Endodermal cell (in vitro differentiated cells): ENCODE data around the gene DENND4A. TPM values are rescaled to one million over a fixed set of nuclear protein-coding genes. Genes with fewer than 3 reads are reported as not detected.

Experiments used
- DNase-seq: peaks from one replicate; pipeline ENCODE4 v3.0.0-alpha.2; 2017
- H3K27ac ChIP-seq: 2 replicates; pipeline ENCODE4 v1.5.1; 2013; ENCODE audit warnings: mild to moderate bottlenecking, low read depth, low read length, moderate library complexity
- H3K27me3 ChIP-seq: 2 replicates; pipeline ENCODE4 v1.6.1; 2013; ENCODE audit warnings: mild to moderate bottlenecking, low read length, moderate library complexity; ENCODE audit not compliant: insufficient read depth, control insufficient read depth, poor library complexity, severe bottlenecking
- H3K36me3 ChIP-seq: 2 replicates; pipeline ENCODE4 v1.7.0; 2013; ENCODE audit warnings: mild to moderate bottlenecking, low read length, moderate library complexity; ENCODE audit not compliant: control insufficient read depth, insufficient read depth
- H3K4me1 ChIP-seq: one replicate; pipeline ENCODE4 v1.7.0; 2013; ENCODE audit warnings: low read length; ENCODE audit not compliant: control insufficient read depth, insufficient read depth
- H3K4me3 ChIP-seq: 2 replicates; pipeline ENCODE4 v1.5.1; 2013; ENCODE audit warnings: mild to moderate bottlenecking, low read length, moderate library complexity
- H3K9ac ChIP-seq: 2 replicates; pipeline ENCODE4 v1.6.1; 2013; ENCODE audit warnings: mild to moderate bottlenecking, low read length, moderate library complexity; ENCODE audit not compliant: poor library complexity, severe bottlenecking; ENCODE audit errors: extremely low read depth
- H3K9me3 ChIP-seq: 2 replicates; pipeline ENCODE4 v1.6.1; 2013; ENCODE audit warnings: mild to moderate bottlenecking, low read length, moderate library complexity; ENCODE audit not compliant: control insufficient read depth
- H3K27ac Mint-ChIP-seq: 2 replicates; pipeline ENCODE4 v1.8.0; 2020; ENCODE audit warnings: mixed read lengths
- H3K27me3 Mint-ChIP-seq: 2 replicates; pipeline ENCODE4 v1.8.0; 2021; ENCODE audit warnings: mild to moderate bottlenecking, mixed read lengths; ENCODE audit not compliant: insufficient read depth
- H3K36me3 Mint-ChIP-seq: 2 replicates; pipeline ENCODE4 v1.8.0; 2020; ENCODE audit warnings: low read depth, mixed read lengths
- H3K4me1 Mint-ChIP-seq: 2 replicates; pipeline ENCODE4 v1.8.0; 2020; ENCODE audit warnings: mixed read lengths
- H3K4me3 Mint-ChIP-seq: 2 replicates; pipeline ENCODE4 v1.8.0; 2020; ENCODE audit warnings: mild to moderate bottlenecking, moderate library complexity, mixed read lengths
- H3K9me3 Mint-ChIP-seq: 2 replicates; pipeline ENCODE4 v1.8.0; 2020; ENCODE audit warnings: mild to moderate bottlenecking, mixed read lengths
- CTCF ChIP-seq: fragments of 200-600 bp; sonication (generic); conservative IDR thresholded peaks from 2 replicates; pipeline ENCODE4 v1.5.0; 2021; ENCODE audit warnings: antibody characterized with exemption, mild to moderate bottlenecking
- WGBS, 2 experiments: methylation state at CpG; one replicate each; pipeline versions ENCODE4 v1.1.5 to v1.1.7; 2013; ENCODE audit warnings: missing lambda C conversion rate in 2 of 2, mixed read lengths in 1 of 2; ENCODE audit not compliant: insufficient coverage in 1 of 2, insufficient read length in 1 of 2; 5-methylcytosine and 5-hydroxymethylcytosine counted together
- long read RNA-seq, 4 experiments: library from polyadenylated mRNA in 2 of 4; library from RNA in 1 of 4; library from capped mRNA in 1 of 4; stranded (forward) in 3 of 4; unstranded in 1 of 4; transcript quantifications; one replicate each; pipeline ENCODE4 v2.0.0, GENCODE V29; 2020 to 2021; ENCODE audit warnings: inconsistent platforms in 1 of 4
- polyA plus RNA-seq, 2 experiments: library from polyadenylated mRNA; stranded (reverse); fragments of 50-300 nt; gene quantifications; one replicate each; pipeline ENCODE4 v1.2.3, GENCODE V29; 2013
- total RNA-seq, 2 donors: library from RNA; stranded (reverse); fragmentation: NEBNext Ultra II Directional in 1 of 2; extraction: Animal tissue kit (Norgen Biotek cat#: 25700) in 1 of 2; gene quantifications; 2 replicates in 1 of 2; 3 replicates in 1 of 2; pipeline ENCODE4 v1.2.1, GENCODE V29; 2021

The DENND4A gene
- 1 to 10 TPM; 7.3 to 9.8 TPM for total RNA-seq
- 8.3 TPM for polyA plus RNA-seq (2013, experiment 1 of 2)
- polyA plus RNA-seq (2013, experiment 2 of 2), result 7.9 TPM
- long read RNA-seq, experiment 1, partial matches to known transcripts, result 0 of 1 reads
- long read RNA-seq, experiment 1, other reads (novel, unspliced or antisense), result 1 of 1 reads
- long read RNA-seq, experiment 2, full-length matches to known transcripts, result 1 of 11 reads
- long read RNA-seq, experiment 2, partial matches to known transcripts, result 5 of 11 reads
- long read RNA-seq, experiment 2, other reads (novel, unspliced or antisense), result 5 of 11 reads
- long read RNA-seq, experiment 3, result 0 reads
- long read RNA-seq, experiment 4, result 0 reads

GRCh38 chr15:65792138-65792987 lies at the start of gene DENND4A:
DENND4A (minus strand) TSS chr15:65792293; CDS start chr15:65756450, 35,843 bp downstream.
- Histone ChIP-seq H3K9ac (peak within 1 kb of the TSS; percentile 82), H3K9me3 (no peaks in the 10 kb centered on the region), H3K27me3 (no peaks in the 10 kb centered on the region), H3K27ac (peak within 1 kb of the TSS; percentile 51), H3K4me3 (peak within 1 kb of the TSS; percentile 92), H3K36me3 (no peaks in the 10 kb centered on the region), H3K4me1 (no peaks in the 10 kb centered on the region)
- peak; percentile 99 for DNase-seq
- Mint-ChIP-seq H3K36me3 (no peaks in the 10 kb centered on the region), H3K9me3 (no peaks in the 10 kb centered on the region), H3K27ac (peak within 1 kb of the TSS; percentile 97), H3K4me3 (peak within 1 kb of the TSS; percentile 89), H3K27me3 (no peaks in the 10 kb centered on the region), H3K4me1 (peaks cover 19% of the 10 kb centered on the region)
- WGBS, 2 experiments, result 2 to 7% methylated on average over 18 to 57 of the region's 63 CpGs
- TF ChIP-seq CTCF, result no peak

DNA sequence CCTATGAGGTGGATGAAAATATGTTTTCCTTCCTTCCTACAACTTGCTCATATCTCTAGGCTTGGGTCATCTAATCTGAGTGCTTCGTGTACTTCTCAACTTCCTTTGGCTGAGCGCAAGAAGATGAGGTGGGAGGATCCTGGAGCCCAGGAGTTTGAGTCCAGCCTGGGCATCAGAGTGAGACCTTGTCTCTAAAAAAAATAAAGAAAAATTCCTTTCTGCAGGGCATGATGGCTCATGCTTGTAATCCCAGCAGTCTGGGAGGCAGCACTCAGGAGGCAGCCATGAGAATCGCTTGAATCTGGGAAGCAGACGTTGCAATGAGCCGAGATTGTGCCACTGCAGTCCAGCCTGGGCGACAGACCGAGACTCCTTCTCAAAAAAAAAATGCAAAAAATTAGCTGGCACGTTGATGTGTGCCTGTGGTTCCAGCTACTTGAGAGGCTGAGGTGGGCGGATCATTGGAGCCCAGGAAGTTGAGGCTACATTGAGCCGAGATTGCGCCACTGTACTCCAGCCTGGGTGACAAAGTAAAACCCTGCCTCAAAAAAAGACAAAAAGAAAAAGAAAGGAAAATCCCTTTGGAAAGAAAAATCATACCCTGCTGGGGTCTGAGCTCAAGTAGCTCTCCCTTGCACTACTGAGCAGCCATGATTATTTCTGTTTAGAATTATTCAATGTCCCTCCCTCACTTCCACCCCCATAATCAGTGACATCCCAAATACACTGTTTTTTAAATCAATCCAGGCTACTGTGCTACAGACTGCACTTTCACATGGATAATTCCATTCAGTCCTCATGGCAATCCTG lies 49.2 kb upstream of the DENND4A start:
- Mint-ChIP-seq H3K9me3 (peaks cover 9% of the 10 kb centered on the region), H3K27ac (peak overlapping the region; percentile 44), H3K4me3 (no peak overlapping the region), H3K36me3 (peaks cover 2% of the 10 kb centered on the region), H3K4me1 (peaks cover 18% of the 10 kb centered on the region), H3K27me3 (no peaks in the 10 kb centered on the region)
- Histone ChIP-seq H3K9ac (no peak overlapping the region), H3K27me3 (no peaks in the 10 kb centered on the region), H3K27ac (peak overlapping the region; percentile 17), H3K36me3 (no peaks in the 10 kb centered on the region), H3K9me3 (no peaks in the 10 kb centered on the region), H3K4me1 (no peaks in the 10 kb centered on the region), H3K4me3 (no peak overlapping the region)
- 83 to 90% methylated on average over 10 to 11 of the region's 11 CpGs for WGBS, 2 experiments
- peak; percentile 45 for DNase-seq
- TF ChIP-seq CTCF, result no peak

DNA sequence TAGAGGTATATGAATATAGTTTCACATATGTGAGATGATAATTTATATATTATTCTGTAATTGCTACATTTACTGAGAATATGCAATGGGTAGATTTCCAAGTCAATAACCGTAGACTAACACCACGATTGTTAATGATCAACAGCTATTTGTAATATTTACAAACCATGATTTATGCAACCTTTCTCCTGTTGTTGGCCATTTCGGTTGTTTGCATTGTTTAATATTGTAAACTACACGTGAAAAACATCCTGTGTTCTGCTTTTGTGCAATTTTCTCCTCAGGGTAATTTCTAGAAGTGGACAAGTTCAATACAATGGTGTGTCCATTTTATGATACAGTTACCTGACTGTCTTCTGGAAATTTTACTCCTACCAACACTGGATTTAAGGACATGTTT lies 47.9 kb upstream of the DENND4A start:
- Histone ChIP-seq H3K36me3 (no peaks in the 10 kb centered on the region), H3K27me3 (no peaks in the 10 kb centered on the region), H3K4me3 (no peak overlapping the region), H3K9ac (no peak overlapping the region), H3K9me3 (no peaks in the 10 kb centered on the region), H3K27ac (no peak overlapping the region), H3K4me1 (no peaks in the 10 kb centered on the region)
- Mint-ChIP-seq H3K4me3 (no peak overlapping the region), H3K9me3 (peaks cover 9% of the 10 kb centered on the region), H3K27me3 (no peaks in the 10 kb centered on the region), H3K27ac (no peak overlapping the region), H3K4me1 (peaks cover 20% of the 10 kb centered on the region), H3K36me3 (peaks cover 2% of the 10 kb centered on the region)
- DNase-seq, result no peak
- no peak for TF ChIP-seq CTCF
- WGBS, 2 experiments, result 91 to 100% methylated on average over 1 to 4 of the region's 4 CpGs
